MCF 10A (cell line): ENCODE results near the gene MAP2K6. TPM values are rescaled to one million over a fixed set of nuclear protein-coding genes. Genes with fewer than 3 reads are reported as not detected.

Experiments
- BruUV-seq: library from RNA; stranded (reverse); fragments of 400-500 nt; replicated peaks from 2 replicates; lab custom pipeline; 2021; lab: Mats Ljungman, UMichigan
- CTCF ChIA-PET: fragments of 300-600 bp; sonication (Branson Sonifier 250); formaldehyde crosslinking; extraction: SDS; loops from one replicate; lab custom pipeline; 2021; ENCODE audit warnings: antibody characterized with exemption, inconsistent platforms; lab: Yijun Ruan, JAX
- POLR2A ChIA-PET: fragments of 300-600, 350-650 bp; sonication (Branson Sonifier 250); formaldehyde crosslinking; extraction: SDS; loops from one replicate; lab custom pipeline; 2020; ENCODE audit warnings: antibody characterized with exemption, inconsistent platforms; lab: Yijun Ruan, JAX
- DNase-seq: peaks from one replicate; pipeline ENCODE4 v3.0.0-alpha.2; 2018; ENCODE audit not compliant: unreplicated experiment
- H3K27ac Mint-ChIP-seq: one replicate; pipeline ENCODE4 v1.8.0; 2022; ENCODE audit warnings: mild to moderate bottlenecking, low read depth, mixed read lengths; ENCODE audit not compliant: unreplicated experiment
- H3K27me3 Mint-ChIP-seq: one replicate; pipeline ENCODE4 v1.8.0; 2022; ENCODE audit warnings: mixed read lengths; ENCODE audit not compliant: insufficient read depth, unreplicated experiment
- H3K36me3 Mint-ChIP-seq: one replicate; pipeline ENCODE4 v1.8.0; 2022; ENCODE audit warnings: mild to moderate bottlenecking, moderate library complexity, mixed read lengths; ENCODE audit not compliant: insufficient read depth, unreplicated experiment
- H3K4me1 Mint-ChIP-seq: one replicate; pipeline ENCODE4 v1.8.0; 2022; ENCODE audit warnings: mixed read lengths; ENCODE audit not compliant: insufficient read depth, unreplicated experiment
- H3K4me3 Mint-ChIP-seq: one replicate; pipeline ENCODE4 v1.8.0; 2022; ENCODE audit warnings: mild to moderate bottlenecking, moderate library complexity, mixed read lengths; ENCODE audit not compliant: unreplicated experiment
- H3K9me3 Mint-ChIP-seq: one replicate; pipeline ENCODE4 v1.8.0; 2022; ENCODE audit warnings: mixed read lengths; ENCODE audit not compliant: unreplicated experiment
- intact Hi-C: fragments of 100-400 bp; cut with micrococcal nuclease; formaldehyde crosslinking; loops from 2 replicates; pipeline ENCODE4 v1.14.1; 2022
- total RNA-seq: library from RNA; stranded (reverse); gene quantifications from 2 replicates; pipeline ENCODE4 v1.2.3, GENCODE V29; 2022
- TF ChIP-seq, protein P1 (sequence below): fragments of 200-600 bp; IDR thresholded peaks from one replicate; pipeline ENCODE4 v1.8.0; 2022; ENCODE audit warnings: antibody characterized with exemption, mild to moderate bottlenecking; ENCODE audit not compliant: unreplicated experiment

MAP2K6 gene
- total RNA-seq, 1 experiment from 2014 or later, result 0.28 TPM

DNA sequence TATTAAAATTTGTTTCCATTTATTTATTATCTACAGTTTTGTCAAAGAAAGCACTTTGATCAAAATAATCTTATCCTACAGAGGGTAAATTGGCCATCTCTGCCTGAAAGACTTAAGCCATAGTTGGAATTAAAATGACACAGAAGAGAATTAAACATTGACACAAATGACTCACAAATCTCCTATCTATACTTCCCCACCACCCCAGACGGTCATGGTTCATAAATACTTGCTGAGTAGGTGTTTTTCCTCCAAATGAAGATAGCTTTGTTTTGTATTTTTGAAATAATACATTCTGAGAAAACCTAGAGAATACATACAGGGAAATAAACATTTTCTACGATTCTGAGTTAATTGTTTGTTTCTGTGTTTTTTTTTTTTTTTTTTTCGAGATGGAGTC, 142.8 kb downstream of the MAP2K6 start:
- Mint-ChIP-seq H3K4me1 (no peaks in the 10 kb centered on the region), H3K9me3 (no peaks in the 10 kb centered on the region), H3K36me3 (no peaks in the 10 kb centered on the region), H3K4me3 (no peak overlapping the region), H3K27me3 (no peaks in the 10 kb centered on the region), H3K27ac (no peak overlapping the region)
- POLR2A ChIA-PET, result no interaction called here
- no TSS peak for BruUV-seq
- TF ChIP-seq, protein P1, sequence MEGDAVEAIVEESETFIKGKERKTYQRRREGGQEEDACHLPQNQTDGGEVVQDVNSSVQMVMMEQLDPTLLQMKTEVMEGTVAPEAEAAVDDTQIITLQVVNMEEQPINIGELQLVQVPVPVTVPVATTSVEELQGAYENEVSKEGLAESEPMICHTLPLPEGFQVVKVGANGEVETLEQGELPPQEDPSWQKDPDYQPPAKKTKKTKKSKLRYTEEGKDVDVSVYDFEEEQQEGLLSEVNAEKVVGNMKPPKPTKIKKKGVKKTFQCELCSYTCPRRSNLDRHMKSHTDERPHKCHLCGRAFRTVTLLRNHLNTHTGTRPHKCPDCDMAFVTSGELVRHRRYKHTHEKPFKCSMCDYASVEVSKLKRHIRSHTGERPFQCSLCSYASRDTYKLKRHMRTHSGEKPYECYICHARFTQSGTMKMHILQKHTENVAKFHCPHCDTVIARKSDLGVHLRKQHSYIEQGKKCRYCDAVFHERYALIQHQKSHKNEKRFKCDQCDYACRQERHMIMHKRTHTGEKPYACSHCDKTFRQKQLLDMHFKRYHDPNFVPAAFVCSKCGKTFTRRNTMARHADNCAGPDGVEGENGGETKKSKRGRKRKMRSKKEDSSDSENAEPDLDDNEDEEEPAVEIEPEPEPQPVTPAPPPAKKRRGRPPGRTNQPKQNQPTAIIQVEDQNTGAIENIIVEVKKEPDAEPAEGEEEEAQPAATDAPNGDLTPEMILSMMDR, result no peak
- CTCF ChIA-PET, result no interaction called here
- no peak for DNase-seq
- intact Hi-C loops, result no loop called here

DNA sequence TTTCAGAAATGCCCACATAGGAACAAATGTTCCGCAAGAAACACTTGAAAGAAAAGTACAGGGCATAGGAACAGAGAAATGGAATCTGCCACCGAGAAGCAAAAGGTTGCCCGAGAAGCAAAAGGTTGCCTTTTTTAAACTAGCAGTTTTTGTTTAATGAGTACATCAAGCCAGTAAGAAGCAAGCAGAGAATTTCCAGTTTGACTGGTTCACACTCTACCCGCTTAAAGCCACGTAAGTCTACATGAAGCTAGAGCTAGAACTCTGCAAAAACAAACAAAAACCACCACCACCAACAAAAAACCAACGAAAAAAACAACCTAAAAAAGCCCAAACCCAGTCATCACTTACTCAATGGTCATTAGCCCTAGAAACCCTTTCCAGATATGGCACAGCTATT, 144.3 kb downstream of the MAP2K6 start:
- no peaks in the 10 kb centered on the region for H3K27me3 Mint-ChIP-seq
- H3K36me3 Mint-ChIP-seq, result no peaks in the 10 kb centered on the region

DNA sequence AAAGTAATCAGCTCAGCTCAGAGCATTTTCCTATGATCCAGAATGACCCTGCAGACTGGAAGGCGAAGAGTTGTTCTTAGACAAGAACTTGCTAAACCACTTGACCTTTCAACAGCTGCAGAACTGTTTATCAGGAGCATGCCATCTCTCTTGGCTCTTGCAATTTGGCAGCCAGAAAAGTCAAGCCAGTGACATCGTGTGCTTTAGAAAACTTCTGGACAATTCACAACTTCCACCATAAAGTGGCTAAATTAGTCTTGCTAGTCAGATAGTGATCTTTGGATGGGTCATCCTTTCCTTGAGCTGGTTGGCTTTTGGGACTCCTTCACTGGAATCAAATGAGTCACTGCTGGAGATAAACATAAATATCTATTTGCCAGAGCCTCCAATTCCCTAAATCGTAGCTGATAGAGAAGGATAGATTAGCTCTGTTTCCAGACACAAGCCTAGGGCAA, 146.5 kb downstream of the MAP2K6 start:
- H3K36me3 Mint-ChIP-seq, result no peaks in the 10 kb centered on the region
- no peaks in the 10 kb centered on the region for H3K9me3 Mint-ChIP-seq
- no peak for DNase-seq
- BruUV-seq, result no TSS peak
- no peaks in the 10 kb centered on the region for H3K4me1 Mint-ChIP-seq
- H3K27me3 Mint-ChIP-seq, result no peaks in the 10 kb centered on the region
- no peak overlapping the region for H3K4me3 Mint-ChIP-seq
- intact Hi-C loops, result no loop called here
- POLR2A ChIA-PET, result interaction anchor here (0.9 to 1.6 kb wide), 2 partner anchors 8 to 13 kb away, joined by 3 read pairs; no protein-coding TSS in a partner anchor
- CTCF ChIA-PET, result interaction anchor here (0.6 kb wide), 2 partner anchors 37 to 717 kb away, joined by 3 read pairs; no protein-coding TSS in a partner anchor
- TF ChIP-seq, protein P1, result no peak
- H3K27ac Mint-ChIP-seq, result no peak overlapping the region

More for the DNA sequence above, 144.3 kb downstream of the MAP2K6 start:
- no peak overlapping the region for H3K4me3 Mint-ChIP-seq
- DNase-seq, result no peak
- ChIA-PET POLR2A (no interaction called here), CTCF (interaction anchor here (1.0 to 2.0 kb wide), 2 partner anchors 33 to 1069 kb away, joined by 3 to 6 read pairs; no protein-coding TSS in a partner anchor)
- intact Hi-C loops, result no loop called here
- TF ChIP-seq, protein P1, result no peak
- no peaks in the 10 kb centered on the region for H3K4me1 Mint-ChIP-seq
- no peak overlapping the region for H3K27ac Mint-ChIP-seq
- BruUV-seq, result no TSS peak
- H3K9me3 Mint-ChIP-seq, result no peaks in the 10 kb centered on the region

DNA sequence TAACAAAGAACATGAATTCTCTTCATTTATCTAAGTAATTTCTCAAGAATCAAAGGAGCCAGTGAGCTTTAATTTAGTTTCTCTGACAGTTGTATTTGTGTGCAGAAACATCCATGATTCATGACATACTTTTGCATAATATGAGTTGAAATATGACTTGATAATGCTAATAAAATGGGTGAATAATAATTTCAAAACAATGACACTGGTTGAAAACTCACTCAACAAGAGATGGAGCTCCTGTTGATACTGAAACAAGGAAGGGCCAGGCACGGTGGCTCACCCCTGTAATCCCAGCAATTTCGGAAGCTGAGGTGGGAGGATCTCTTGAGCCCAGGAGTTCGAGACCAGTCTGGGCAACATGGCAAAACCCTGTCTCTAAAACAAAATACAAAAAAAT, 147.0 kb downstream of the MAP2K6 start:
- BruUV-seq, result no TSS peak
- H3K27ac Mint-ChIP-seq, result no peak overlapping the region
- no peaks in the 10 kb centered on the region for H3K36me3 Mint-ChIP-seq
- intact Hi-C loops, result no loop called here
- H3K4me3 Mint-ChIP-seq, result no peak overlapping the region
- no peaks in the 10 kb centered on the region for H3K9me3 Mint-ChIP-seq
- POLR2A ChIA-PET, result interaction anchor here (0.7 to 1.6 kb wide), 2 partner anchors 7 to 10 kb away, joined by 3 to 4 read pairs; no protein-coding TSS in a partner anchor
- CTCF ChIA-PET, result interaction anchor here (0.6 to 1.0 kb wide), 3 partner anchors 36 to 717 kb away, joined by 3 to 6 read pairs (median 3); no protein-coding TSS in a partner anchor
- no peak for DNase-seq
- TF ChIP-seq, protein P1, result no peak
- no peaks in the 10 kb centered on the region for H3K4me1 Mint-ChIP-seq
- H3K27me3 Mint-ChIP-seq, result no peaks in the 10 kb centered on the region
